Measurements from ENCODE around the gene CCDC134. TPM values are rescaled to one million over a fixed set of nuclear protein-coding genes. Genes with fewer than 3 reads are reported as not detected.

The CCDC134 gene
- total and polyA plus RNA-seq, 2 donors (not counting 1 experiment from before 2014, with no cell fraction given): 3.0 to 13.7 TPM

- H2AFZ ChIP-seq (ENCODE audit: low read length): no peak overlapping the region
- H3K4me3 ChIP-seq (replicated peaks in 1 of 4; ENCODE audit: control extremely low read depth in 1 of 4, insufficient read depth in 1 of 4, low read depth in 3 of 4, low read length in 4 of 4): no peak overlapping the region
- no peak overlapping the region for H3K4me2 ChIP-seq (ENCODE audit: extremely low read depth, insufficient read depth, low read length)
- H3K36me3 ChIP-seq (ENCODE audit: control insufficient read depth, insufficient read depth, low read length): no peaks in the 10 kb centered on the region
- H3K27me3 ChIP-seq (ENCODE audit: control insufficient read depth, insufficient read depth, low read length): no peaks in the 10 kb centered on the region
- DNase-seq (ENCODE audit: low read depth in 2 of 2): no peak
- no peaks in the 10 kb centered on the region for H3K9me3 ChIP-seq (ENCODE audit: control insufficient read depth, insufficient read depth, low read depth, low read length)
- H4K20me1 ChIP-seq (ENCODE audit: control insufficient read depth, extremely low read depth, insufficient read depth, low read length): no peaks in the 10 kb centered on the region
- H3K4me1 ChIP-seq (ENCODE audit: control insufficient read depth, extremely low read depth, insufficient read depth, low read length): no peaks in the 10 kb centered on the region
- no peaks in the 10 kb centered on the region for H3K79me2 ChIP-seq (ENCODE audit: control insufficient read depth, insufficient read depth, low read length)
- TF ChIP-seq EZH2 (IDR thresholded peaks at IDR 0.05; ENCODE audit: low read length, missing control alignments): no peak
- no peak for TF ChIP-seq CTCF (conservative IDR thresholded peaks at IDR 0.05 in 1 of 2, IDR thresholded peaks at IDR 0.05 in 1 of 2; ENCODE audit: low read depth in 1 of 2, low read length in 2 of 2)
- no peak overlapping the region for H3K27ac ChIP-seq (ENCODE audit: insufficient read depth, low read length)
- H3K9ac ChIP-seq (ENCODE audit: insufficient read depth, low read length): no peak overlapping the region
Observed at GRCh38 chr22:41782316-41782715, 18.2 kb upstream of the CCDC134 start.

- no peak for TF ChIP-seq CTCF (conservative IDR thresholded peaks at IDR 0.05 in 1 of 2, IDR thresholded peaks at IDR 0.05 in 1 of 2; ENCODE audit: low read depth in 1 of 2, low read length in 2 of 2)
- TF ChIP-seq EZH2 (IDR thresholded peaks at IDR 0.05; ENCODE audit: low read length, missing control alignments): no peak
- H3K27ac ChIP-seq (ENCODE audit: insufficient read depth, low read length): no peak overlapping the region
- H3K4me2 ChIP-seq (ENCODE audit: extremely low read depth, insufficient read depth, low read length): no peak overlapping the region
- no peak overlapping the region for H2AFZ ChIP-seq (ENCODE audit: low read length)
- no peak for DNase-seq (ENCODE audit: low read depth in 2 of 2)
- no peak overlapping the region for H3K4me3 ChIP-seq (replicated peaks in 1 of 4; ENCODE audit: control extremely low read depth in 1 of 4, insufficient read depth in 1 of 4, low read depth in 3 of 4, low read length in 4 of 4)
- no peaks in the 10 kb centered on the region for H3K27me3 ChIP-seq (ENCODE audit: control insufficient read depth, insufficient read depth, low read length)
- H3K4me1 ChIP-seq (ENCODE audit: control insufficient read depth, extremely low read depth, insufficient read depth, low read length): no peaks in the 10 kb centered on the region
- no peaks in the 10 kb centered on the region for H4K20me1 ChIP-seq (ENCODE audit: control insufficient read depth, extremely low read depth, insufficient read depth, low read length)
- H3K79me2 ChIP-seq (ENCODE audit: control insufficient read depth, insufficient read depth, low read length): no peaks in the 10 kb centered on the region
- no peaks in the 10 kb centered on the region for H3K9me3 ChIP-seq (ENCODE audit: control insufficient read depth, insufficient read depth, low read depth, low read length)
- no peaks in the 10 kb centered on the region for H3K36me3 ChIP-seq (ENCODE audit: control insufficient read depth, insufficient read depth, low read length)
- no peak overlapping the region for H3K9ac ChIP-seq (ENCODE audit: insufficient read depth, low read length)
Observed at GRCh38 chr22:41782751-41783150, 17.7 kb upstream of the CCDC134 start.

GRCh38 chr22:41787331-41787730 lies 13.1 kb upstream of the CCDC134 start:
- Histone ChIP-seq H2AFZ (ENCODE audit: low read length) (no peak overlapping the region), H3K27me3 (ENCODE audit: control insufficient read depth, insufficient read depth, low read length) (no peaks in the 10 kb centered on the region), H3K9me3 (ENCODE audit: control insufficient read depth, insufficient read depth, low read depth, low read length) (no peaks in the 10 kb centered on the region), H3K36me3 (ENCODE audit: control insufficient read depth, insufficient read depth, low read length) (no peaks in the 10 kb centered on the region), H3K4me2 (ENCODE audit: extremely low read depth, insufficient read depth, low read length) (no peak overlapping the region), H4K20me1 (ENCODE audit: control insufficient read depth, extremely low read depth, insufficient read depth, low read length) (no peaks in the 10 kb centered on the region), H3K79me2 (ENCODE audit: control insufficient read depth, insufficient read depth, low read length) (no peaks in the 10 kb centered on the region), H3K9ac (ENCODE audit: insufficient read depth, low read length) (no peak overlapping the region), H3K27ac (ENCODE audit: insufficient read depth, low read length) (no peak overlapping the region), H3K4me3 (replicated peaks in 1 of 4; ENCODE audit: control extremely low read depth in 1 of 4, insufficient read depth in 1 of 4, low read depth in 3 of 4, low read length in 4 of 4) (no peak overlapping the region), H3K4me1 (ENCODE audit: control insufficient read depth, extremely low read depth, insufficient read depth, low read length) (no peaks in the 10 kb centered on the region)
- TF ChIP-seq EZH2 (IDR thresholded peaks at IDR 0.05; ENCODE audit: low read length, missing control alignments): no peak
- no peak for TF ChIP-seq CTCF (conservative IDR thresholded peaks at IDR 0.05 in 1 of 2, IDR thresholded peaks at IDR 0.05 in 1 of 2; ENCODE audit: low read depth in 1 of 2, low read length in 2 of 2)
- no peak for DNase-seq (ENCODE audit: low read depth in 2 of 2)
